CD4-positive, alpha-beta T cell (primary cell): Measurements from ENCODE around the gene CD99. TPM values are rescaled to one million over a fixed set of nuclear protein-coding genes. Genes with fewer than 3 reads are reported as not detected.
"Not testable (repeated sequence)": the region's sequence is repeated elsewhere in the genome, so short reads cannot be mapped to it uniquely, and the experiment has no call there.

Experiments used
- ATAC-seq: fragments of 200-7000 bp; cut with Tn5 transposase; one replicate; pipeline ENCODE4 v1.10.0; 2022; ENCODE audit warnings: mild to moderate bottlenecking; ENCODE audit not compliant: poor library complexity
- CTCF ChIA-PET: fragments of 350-600 bp; sonication (Branson Sonifier 250); formaldehyde crosslinking; loops from one replicate; lab custom pipeline; 2021; ENCODE audit warnings: antibody characterized with exemption, inconsistent platforms; lab: Charles Lee
- POLR2A ChIA-PET: fragments of 350-600 bp; sonication (Branson Sonifier 250); formaldehyde crosslinking; loops from one replicate; lab custom pipeline; 2021; ENCODE audit warnings: antibody characterized with exemption, inconsistent platforms; lab: Charles Lee
- DNase-seq, 14 experiments: peaks; one replicate each; pipeline ENCODE4 v3.0.0-alpha.2; 2013 to 2020; ENCODE audit warnings: mixed read lengths in 2 of 14
- H3K27ac ChIP-seq, 2 donors: one replicate each; pipeline versions ENCODE4 v1.5.1 to v1.7.0; 2013; ENCODE audit warnings: low read length in 2 of 2, low read depth in 1 of 2, mild to moderate bottlenecking in 1 of 2
- H3K27me3 ChIP-seq, 2 experiments: 1 replicate in 1 of 2; 2 replicates in 1 of 2; pipeline versions ENCODE4 v1.6.1 to v1.7.0; 2013; ENCODE audit warnings: low read length in 2 of 2, control low read depth in 1 of 2, mild to moderate bottlenecking in 1 of 2, moderate library complexity in 1 of 2; ENCODE audit not compliant: insufficient read depth in 2 of 2, control insufficient read depth in 1 of 2
- H3K36me3 ChIP-seq: one replicate; pipeline ENCODE4 v1.6.1; 2013; ENCODE audit warnings: low read length, control low read depth; ENCODE audit not compliant: insufficient read depth
- H3K4me1 ChIP-seq: one replicate; pipeline ENCODE4 v1.6.1; 2013; ENCODE audit warnings: low read length, control low read depth; ENCODE audit not compliant: insufficient read depth
- H3K4me3 ChIP-seq: one replicate; pipeline ENCODE4 v1.5.1; 2013; ENCODE audit warnings: mild to moderate bottlenecking, low read length, moderate library complexity
- H3K9me3 ChIP-seq, 2 experiments: 1 replicate in 1 of 2; 2 replicates in 1 of 2; pipeline versions ENCODE4 v1.6.1 to v1.7.0; 2013; ENCODE audit warnings: low read length in 2 of 2, mild to moderate bottlenecking in 2 of 2, control low read depth in 1 of 2, moderate library complexity in 1 of 2; ENCODE audit not compliant: control insufficient read depth in 1 of 2, insufficient read depth in 1 of 2
- H3K27ac Mint-ChIP-seq: one replicate; pipeline ENCODE4 v1.8.0; 2020; ENCODE audit warnings: mixed read lengths
- H3K27me3 Mint-ChIP-seq: one replicate; pipeline ENCODE4 v1.8.0; 2021; ENCODE audit warnings: mixed read lengths
- H3K36me3 Mint-ChIP-seq: one replicate; pipeline ENCODE4 v1.8.0; 2021; ENCODE audit warnings: low read depth, mixed read lengths
- H3K4me1 Mint-ChIP-seq: one replicate; pipeline ENCODE4 v1.8.0; 2021; ENCODE audit warnings: low read depth, mixed read lengths
- H3K4me3 Mint-ChIP-seq: one replicate; pipeline ENCODE4 v1.8.0; 2020; ENCODE audit warnings: mild to moderate bottlenecking, mixed read lengths
- H3K9me3 Mint-ChIP-seq: one replicate; pipeline ENCODE4 v1.8.0; 2020; ENCODE audit warnings: mixed read lengths
- intact Hi-C, 2 experiments: fragments of 100-400 bp; cut with DNase I in 1 of 2; cut with micrococcal nuclease in 1 of 2; formaldehyde crosslinking; loops; one replicate each; pipeline versions ENCODE4 v1.15.1 to v1.9.0; 2023 to 2025; cut with DNase I, micrococcal nuclease
- total RNA-seq, 174 experiments: library from RNA in 2 of 174; stranded (reverse) in 2 of 174; gene quantifications; one replicate each; pipeline ENCODE4 v1.2.3 and lab custom pipeline; 2021 to 2026
- TF ChIP-seq, protein P1 (sequence below): fragments of 200-600 bp; IDR thresholded peaks from one replicate; pipeline ENCODE4 v1.8.0; 2022; ENCODE audit warnings: antibody characterized with exemption, mild to moderate bottlenecking

The CD99 gene
- total RNA-seq, 2 experiments from 2014 or later = 170 to 184 TPM

DNA sequence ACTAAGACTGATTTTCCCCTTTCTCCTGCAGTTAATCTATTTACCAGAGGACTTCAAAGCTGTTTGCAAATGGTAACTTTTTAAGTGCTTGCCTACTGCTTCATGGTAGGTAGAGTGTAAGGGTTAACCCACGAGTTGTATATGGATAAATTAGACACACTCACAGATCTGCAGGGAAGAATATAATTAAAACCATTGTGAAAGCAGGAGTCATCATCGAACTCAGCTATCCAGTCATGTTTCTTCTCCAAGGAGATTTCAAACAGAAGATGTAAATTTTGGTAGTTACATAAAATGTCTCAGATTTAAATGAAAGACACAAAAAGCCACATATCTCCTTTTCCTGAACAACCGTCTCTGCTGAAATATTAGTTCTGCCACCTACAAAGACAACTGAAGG is 60.2 kb downstream of the CD99 start:
- H3K4me3 ChIP-seq = no peak overlapping the region
- DNase-seq (no peak), ATAC-seq (no peak)
- no peaks in the 10 kb centered on the region for H3K27me3 ChIP-seq
- H3K4me1 Mint-ChIP-seq = no peaks in the 10 kb centered on the region
- ChIA-PET CTCF (no interaction called here), POLR2A (no interaction called here)
- no peaks in the 10 kb centered on the region for H3K36me3 ChIP-seq
- no peaks in the 10 kb centered on the region for H3K4me1 ChIP-seq
- H3K9me3 Mint-ChIP-seq = no peaks in the 10 kb centered on the region
- H3K27ac ChIP-seq = no peak overlapping the region
- no peaks in the 10 kb centered on the region for H3K36me3 Mint-ChIP-seq
- H3K9me3 ChIP-seq = no peaks in the 10 kb centered on the region
- intact Hi-C loops = no loop called here
- H3K27me3 Mint-ChIP-seq = peaks cover 4% of the 10 kb centered on the region
- H3K27ac Mint-ChIP-seq = no peak overlapping the region
- TF ChIP-seq, protein P1, sequence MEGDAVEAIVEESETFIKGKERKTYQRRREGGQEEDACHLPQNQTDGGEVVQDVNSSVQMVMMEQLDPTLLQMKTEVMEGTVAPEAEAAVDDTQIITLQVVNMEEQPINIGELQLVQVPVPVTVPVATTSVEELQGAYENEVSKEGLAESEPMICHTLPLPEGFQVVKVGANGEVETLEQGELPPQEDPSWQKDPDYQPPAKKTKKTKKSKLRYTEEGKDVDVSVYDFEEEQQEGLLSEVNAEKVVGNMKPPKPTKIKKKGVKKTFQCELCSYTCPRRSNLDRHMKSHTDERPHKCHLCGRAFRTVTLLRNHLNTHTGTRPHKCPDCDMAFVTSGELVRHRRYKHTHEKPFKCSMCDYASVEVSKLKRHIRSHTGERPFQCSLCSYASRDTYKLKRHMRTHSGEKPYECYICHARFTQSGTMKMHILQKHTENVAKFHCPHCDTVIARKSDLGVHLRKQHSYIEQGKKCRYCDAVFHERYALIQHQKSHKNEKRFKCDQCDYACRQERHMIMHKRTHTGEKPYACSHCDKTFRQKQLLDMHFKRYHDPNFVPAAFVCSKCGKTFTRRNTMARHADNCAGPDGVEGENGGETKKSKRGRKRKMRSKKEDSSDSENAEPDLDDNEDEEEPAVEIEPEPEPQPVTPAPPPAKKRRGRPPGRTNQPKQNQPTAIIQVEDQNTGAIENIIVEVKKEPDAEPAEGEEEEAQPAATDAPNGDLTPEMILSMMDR = no peak
- H3K4me3 Mint-ChIP-seq = no peak overlapping the region

DNA sequence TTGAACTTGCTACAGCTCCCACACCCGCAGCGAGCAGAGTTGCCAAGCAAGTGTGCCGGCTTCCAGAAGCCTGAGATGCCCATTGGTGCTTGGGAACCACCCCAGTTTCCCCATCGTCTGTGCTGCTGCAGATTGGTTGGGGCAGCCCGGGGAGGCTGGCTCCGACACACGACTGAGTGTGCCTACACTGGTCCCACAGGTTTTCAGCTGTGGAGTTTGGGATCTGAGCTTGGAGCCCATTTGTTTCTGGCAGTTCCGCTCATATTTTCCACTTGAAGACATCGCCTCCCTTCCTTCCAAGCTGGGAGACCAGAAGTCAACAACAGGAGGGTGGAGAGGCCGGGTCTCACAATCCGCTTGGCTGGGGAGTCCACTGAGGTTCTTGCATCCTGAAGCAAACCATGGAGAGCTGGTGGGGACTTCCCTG is 60.8 kb downstream of the CD99 start, which contains the start of gene XG:
Gene XG (plus strand): TSS at position 167 of the 427 bp plus-strand sequence. CDS start 235 bp downstream, at position 402.
- H3K27ac ChIP-seq, H3K4me1 Mint-ChIP-seq, H3K9me3 Mint-ChIP-seq, H3K36me3 Mint-ChIP-seq, H3K9me3 ChIP-seq, H3K4me3 Mint-ChIP-seq, DNase-seq, intact Hi-C loops, H3K4me1 ChIP-seq, H3K4me3 ChIP-seq, H3K27me3 Mint-ChIP-seq, ATAC-seq, H3K27ac Mint-ChIP-seq, CTCF ChIA-PET, POLR2A ChIA-PET, H3K27me3 ChIP-seq, H3K36me3 ChIP-seq: not testable (repeated sequence)

DNA sequence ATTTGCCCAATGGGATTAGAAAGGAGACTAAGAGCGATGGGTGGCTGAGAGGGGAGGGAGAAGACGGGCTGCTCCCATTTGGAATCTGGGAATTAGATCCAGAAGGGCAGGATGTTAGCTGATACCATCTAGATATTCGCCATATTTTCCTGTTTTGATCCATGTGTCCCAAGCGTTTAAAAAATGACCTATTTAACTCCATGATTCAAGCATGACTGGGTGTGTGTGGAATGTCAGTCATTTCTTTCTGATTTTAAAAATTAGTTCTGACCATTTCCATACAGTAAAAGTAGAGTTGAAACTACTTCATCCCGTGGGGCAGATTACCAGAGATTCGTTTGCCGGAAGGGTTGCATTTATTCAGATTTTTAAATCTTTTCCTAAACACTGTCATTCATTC is 61.3 kb downstream of the CD99 start:
- H3K27ac Mint-ChIP-seq, H3K27ac ChIP-seq, H3K36me3 ChIP-seq, CTCF ChIA-PET, ATAC-seq, intact Hi-C loops, H3K9me3 Mint-ChIP-seq, DNase-seq, H3K4me1 Mint-ChIP-seq, H3K9me3 ChIP-seq, H3K27me3 ChIP-seq, H3K4me3 ChIP-seq, H3K4me1 ChIP-seq, H3K4me3 Mint-ChIP-seq, H3K36me3 Mint-ChIP-seq, POLR2A ChIA-PET: not testable (repeated sequence)
- peaks cover 14% of the 10 kb centered on the region for H3K27me3 Mint-ChIP-seq

DNA sequence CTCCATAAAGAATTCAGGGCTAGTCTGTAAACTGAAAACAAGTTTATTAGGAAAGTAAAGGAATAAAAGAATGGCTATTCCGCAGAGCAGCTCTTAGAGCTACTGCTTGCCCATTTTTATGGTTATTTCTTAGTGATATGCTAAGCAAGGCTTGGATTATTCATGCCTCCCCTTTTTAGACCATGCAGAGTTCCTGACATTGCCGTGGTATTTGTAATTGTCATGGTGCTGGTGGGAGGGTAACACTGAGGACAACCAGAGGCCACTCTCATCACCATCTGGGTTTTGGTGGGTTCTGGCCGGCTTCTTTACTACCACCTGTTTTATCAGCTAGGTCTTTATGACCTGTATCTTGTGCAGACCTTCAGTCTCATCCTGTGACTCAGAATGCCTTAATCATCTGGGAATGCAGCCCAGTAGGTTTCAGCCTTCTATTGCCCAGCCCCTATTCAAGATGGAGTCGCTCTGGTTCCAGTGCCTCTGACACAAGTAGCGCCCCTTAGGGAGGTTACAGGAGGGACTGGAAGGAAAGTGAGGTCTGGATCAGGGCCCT is 64.1 kb downstream of the CD99 start:
- H3K9me3 ChIP-seq, H3K27me3 ChIP-seq, CTCF ChIA-PET, POLR2A ChIA-PET, H3K9me3 Mint-ChIP-seq, DNase-seq, H3K27ac ChIP-seq, intact Hi-C loops, H3K4me3 ChIP-seq, H3K4me1 Mint-ChIP-seq, H3K4me1 ChIP-seq, H3K36me3 ChIP-seq, H3K4me3 Mint-ChIP-seq, H3K27ac Mint-ChIP-seq, ATAC-seq, H3K36me3 Mint-ChIP-seq: not testable (repeated sequence)
- peaks cover 20% of the 10 kb centered on the region for H3K27me3 Mint-ChIP-seq
